ENCODE data around the gene TOP2B. TPM values are rescaled to one million over a fixed set of nuclear protein-coding genes. Genes with fewer than 3 reads are reported as not detected.

The TOP2B gene
- total and polyA plus RNA-seq, 2 experiments from 2014 or later: 92.0 to 179 TPM

DNA sequence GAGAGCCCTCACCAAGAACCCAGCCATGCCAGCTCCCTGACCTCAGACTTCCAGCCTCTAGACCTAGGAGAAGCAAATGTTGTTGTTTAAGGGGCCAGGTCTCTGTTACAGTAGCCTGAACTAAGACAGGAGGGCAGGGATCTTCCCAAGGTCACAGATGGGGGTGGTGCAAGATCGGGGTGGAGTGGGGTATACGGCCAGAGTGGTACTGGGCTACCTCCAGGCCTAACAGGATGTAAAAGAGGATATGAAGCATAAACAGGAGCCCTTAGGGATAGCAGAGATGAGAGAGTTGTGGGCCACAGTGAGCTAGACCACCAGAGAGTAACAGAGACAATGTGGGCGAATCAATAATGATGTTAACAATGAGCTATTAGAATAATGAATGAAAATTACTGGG, 82.9 kb downstream of the TOP2B start:
- DNase-seq (ENCODE audit: low spot score) (no peak), ATAC-seq (no peak)
- TF ChIP-seq, protein P1, sequence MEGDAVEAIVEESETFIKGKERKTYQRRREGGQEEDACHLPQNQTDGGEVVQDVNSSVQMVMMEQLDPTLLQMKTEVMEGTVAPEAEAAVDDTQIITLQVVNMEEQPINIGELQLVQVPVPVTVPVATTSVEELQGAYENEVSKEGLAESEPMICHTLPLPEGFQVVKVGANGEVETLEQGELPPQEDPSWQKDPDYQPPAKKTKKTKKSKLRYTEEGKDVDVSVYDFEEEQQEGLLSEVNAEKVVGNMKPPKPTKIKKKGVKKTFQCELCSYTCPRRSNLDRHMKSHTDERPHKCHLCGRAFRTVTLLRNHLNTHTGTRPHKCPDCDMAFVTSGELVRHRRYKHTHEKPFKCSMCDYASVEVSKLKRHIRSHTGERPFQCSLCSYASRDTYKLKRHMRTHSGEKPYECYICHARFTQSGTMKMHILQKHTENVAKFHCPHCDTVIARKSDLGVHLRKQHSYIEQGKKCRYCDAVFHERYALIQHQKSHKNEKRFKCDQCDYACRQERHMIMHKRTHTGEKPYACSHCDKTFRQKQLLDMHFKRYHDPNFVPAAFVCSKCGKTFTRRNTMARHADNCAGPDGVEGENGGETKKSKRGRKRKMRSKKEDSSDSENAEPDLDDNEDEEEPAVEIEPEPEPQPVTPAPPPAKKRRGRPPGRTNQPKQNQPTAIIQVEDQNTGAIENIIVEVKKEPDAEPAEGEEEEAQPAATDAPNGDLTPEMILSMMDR (conservative IDR thresholded peaks at IDR 0.05; ENCODE audit: low read depth in 2 of 2): no peak
- TF ChIP-seq ETS1 (IDR thresholded peaks at IDR 0.05): no peak
- Histone ChIP-seq H3K9me2 (ENCODE audit: insufficient read depth) (peaks cover under 1% of the 10 kb centered on the region; the same call in 1 of the 2 replicates), H4K20me1 (replicated peaks; ENCODE audit: insufficient read depth) (no peaks in the 10 kb centered on the region), H3K4me2 (no peak overlapping the region), H3K27ac (ENCODE audit: low read depth) (no peak overlapping the region), H3K36me3 (ENCODE audit: insufficient read depth) (no peaks in the 10 kb centered on the region), H2AFZ (no peak overlapping the region), H3K4me1 (ENCODE audit: insufficient read depth) (no peaks in the 10 kb centered on the region), H3K79me2 (replicated peaks; ENCODE audit: insufficient read depth) (no peaks in the 10 kb centered on the region), H3K27me3 (ENCODE audit: insufficient read depth) (no peaks in the 10 kb centered on the region), H3F3A (replicated peaks; ENCODE audit: low read depth) (no peaks in the 10 kb centered on the region), H3K4me3 (no peak overlapping the region)
- Mint-ChIP-seq H3K36me3 (ENCODE audit: low read depth) (no peaks in the 10 kb centered on the region), H3K27ac (peak overlapping the region; percentile 42; the same call in 1 of the 2 replicates), H3K4me3 (no peak overlapping the region), H3K27me3 (ENCODE audit: insufficient read depth, low read depth, poor library complexity) (peaks cover 10% of the 10 kb centered on the region), H3K4me1 (peaks cover 8% of the 10 kb centered on the region; the same call in 2 of the 3 replicates), H3K9me3 (no peaks in the 10 kb centered on the region)

DNA sequence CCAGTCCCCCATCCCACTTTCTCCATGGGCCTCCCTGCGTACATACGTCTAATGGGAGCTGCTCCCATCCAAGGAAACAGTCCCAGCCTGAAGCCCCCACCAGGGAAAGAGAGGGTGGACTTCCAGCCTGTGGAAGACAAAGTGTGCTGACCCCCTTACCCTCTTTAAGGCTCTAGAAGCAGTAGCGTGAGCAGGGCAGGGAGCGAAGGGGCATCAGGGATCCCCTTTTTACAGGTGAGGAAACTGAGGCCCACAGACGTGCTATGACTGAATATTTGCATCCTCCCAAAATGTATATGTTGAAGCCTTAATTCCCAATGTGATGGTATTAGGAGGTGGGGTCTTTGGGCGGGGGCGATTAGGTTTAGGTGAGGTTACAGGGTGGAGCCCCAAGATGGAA, 83.4 kb downstream of the TOP2B start:
- no peak overlapping the region for H3K27ac Mint-ChIP-seq
- Histone ChIP-seq H3K4me2 (no peak overlapping the region), H3F3A (replicated peaks; ENCODE audit: low read depth) (no peaks in the 10 kb centered on the region), H3K79me2 (replicated peaks; ENCODE audit: insufficient read depth) (no peaks in the 10 kb centered on the region), H4K20me1 (replicated peaks; ENCODE audit: insufficient read depth) (no peaks in the 10 kb centered on the region), H3K4me3 (no peak overlapping the region), H3K27ac (ENCODE audit: low read depth) (no peak overlapping the region), H2AFZ (no peak overlapping the region), H3K4me1 (ENCODE audit: insufficient read depth) (no peaks in the 10 kb centered on the region), H3K9me2 (ENCODE audit: insufficient read depth) (peaks cover 5% of the 10 kb centered on the region; the same call in 1 of the 2 replicates), H3K27me3 (ENCODE audit: insufficient read depth) (no peaks in the 10 kb centered on the region), H3K36me3 (ENCODE audit: insufficient read depth) (no peaks in the 10 kb centered on the region)
- peaks cover 8% of the 10 kb centered on the region; the same call in 2 of the 3 replicates for H3K4me1 Mint-ChIP-seq
- H3K27me3 Mint-ChIP-seq (ENCODE audit: insufficient read depth, low read depth, poor library complexity): peaks cover 12% of the 10 kb centered on the region
- H3K4me3 Mint-ChIP-seq: no peak overlapping the region
- no peaks in the 10 kb centered on the region for H3K9me3 Mint-ChIP-seq
- no peaks in the 10 kb centered on the region for H3K36me3 Mint-ChIP-seq (ENCODE audit: low read depth)
- DNase-seq (ENCODE audit: low spot score) (no peak), ATAC-seq (no peak)
- TF ChIP-seq POLR2AphosphoS5 (IDR thresholded peaks at IDR 0.05; ENCODE audit: low read depth) (no peak), JUNB (IDR thresholded peaks at IDR 0.05; ENCODE audit: unreplicated experiment) (no peak), ZNF114 (CRISPR knock-in tag; IDR thresholded peaks at IDR 0.05) (no peak), ZNF331 (CRISPR knock-in tag; IDR thresholded peaks at IDR 0.05; ENCODE audit: low read depth) (no peak), CREB1 (CRISPR knock-in tag; IDR thresholded peaks at IDR 0.05; ENCODE audit: low read depth) (no peak), NANOG (IDR thresholded peaks at IDR 0.05; ENCODE audit: borderline replicate concordance) (no peak), STAT1 (IDR thresholded peaks at IDR 0.05; ENCODE audit: unreplicated experiment) (no peak), EZH2phosphoT487 (IDR thresholded peaks at IDR 0.05; ENCODE audit: unreplicated experiment) (no peak)
- TF ChIP-seq, protein P2, sequence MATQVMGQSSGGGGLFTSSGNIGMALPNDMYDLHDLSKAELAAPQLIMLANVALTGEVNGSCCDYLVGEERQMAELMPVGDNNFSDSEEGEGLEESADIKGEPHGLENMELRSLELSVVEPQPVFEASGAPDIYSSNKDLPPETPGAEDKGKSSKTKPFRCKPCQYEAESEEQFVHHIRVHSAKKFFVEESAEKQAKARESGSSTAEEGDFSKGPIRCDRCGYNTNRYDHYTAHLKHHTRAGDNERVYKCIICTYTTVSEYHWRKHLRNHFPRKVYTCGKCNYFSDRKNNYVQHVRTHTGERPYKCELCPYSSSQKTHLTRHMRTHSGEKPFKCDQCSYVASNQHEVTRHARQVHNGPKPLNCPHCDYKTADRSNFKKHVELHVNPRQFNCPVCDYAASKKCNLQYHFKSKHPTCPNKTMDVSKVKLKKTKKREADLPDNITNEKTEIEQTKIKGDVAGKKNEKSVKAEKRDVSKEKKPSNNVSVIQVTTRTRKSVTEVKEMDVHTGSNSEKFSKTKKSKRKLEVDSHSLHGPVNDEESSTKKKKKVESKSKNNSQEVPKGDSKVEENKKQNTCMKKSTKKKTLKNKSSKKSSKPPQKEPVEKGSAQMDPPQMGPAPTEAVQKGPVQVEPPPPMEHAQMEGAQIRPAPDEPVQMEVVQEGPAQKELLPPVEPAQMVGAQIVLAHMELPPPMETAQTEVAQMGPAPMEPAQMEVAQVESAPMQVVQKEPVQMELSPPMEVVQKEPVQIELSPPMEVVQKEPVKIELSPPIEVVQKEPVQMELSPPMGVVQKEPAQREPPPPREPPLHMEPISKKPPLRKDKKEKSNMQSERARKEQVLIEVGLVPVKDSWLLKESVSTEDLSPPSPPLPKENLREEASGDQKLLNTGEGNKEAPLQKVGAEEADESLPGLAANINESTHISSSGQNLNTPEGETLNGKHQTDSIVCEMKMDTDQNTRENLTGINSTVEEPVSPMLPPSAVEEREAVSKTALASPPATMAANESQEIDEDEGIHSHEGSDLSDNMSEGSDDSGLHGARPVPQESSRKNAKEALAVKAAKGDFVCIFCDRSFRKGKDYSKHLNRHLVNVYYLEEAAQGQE (IDR thresholded peaks at IDR 0.05; ENCODE audit: unreplicated experiment): no peak
- TF ChIP-seq, protein P1 (conservative IDR thresholded peaks at IDR 0.05; ENCODE audit: low read depth in 2 of 2): no peak

All from GM23338 (cell line).